H9 (cell line): Measurements from ENCODE around the gene MUC16. TPM values are rescaled to one million over a fixed set of nuclear protein-coding genes. Genes with fewer than 3 reads are reported as not detected.

Experiments used
- DNase-seq: peaks from one replicate; pipeline ENCODE4 v3.0.0-alpha.2; 2017
- H2AFZ ChIP-seq: one replicate; pipeline ENCODE4 v1.6.1; 2013; ENCODE audit warnings: mild to moderate bottlenecking, low read length, control low read depth, moderate library complexity
- H2AK5ac ChIP-seq: 2 replicates; pipeline ENCODE4 v1.6.1; 2013; ENCODE audit warnings: low read length, control low read depth, mixed read lengths; ENCODE audit not compliant: insufficient read length
- H2BK120ac ChIP-seq: one replicate; pipeline ENCODE4 v1.6.1; 2013; ENCODE audit warnings: low read depth, mild to moderate bottlenecking, low read length, control low read depth, inconsistent platforms; ENCODE audit not compliant: poor library complexity, severe bottlenecking
- H2BK12ac ChIP-seq: 2 replicates; pipeline ENCODE4 v1.6.1; 2013; ENCODE audit warnings: low read length, control low read depth, mixed read lengths, low read depth; ENCODE audit not compliant: insufficient read length
- H2BK15ac ChIP-seq: 2 replicates; pipeline ENCODE4 v1.6.1; 2013; ENCODE audit warnings: low read depth, low read length, control low read depth
- H2BK20ac ChIP-seq: one replicate; pipeline ENCODE4 v1.6.1; 2013; ENCODE audit warnings: low read depth, mild to moderate bottlenecking, low read length, control low read depth, inconsistent platforms; ENCODE audit not compliant: poor library complexity, severe bottlenecking
- H2BK5ac ChIP-seq: 2 replicates; pipeline ENCODE4 v1.6.1; 2013; ENCODE audit warnings: low read length, control low read depth, mixed read lengths; ENCODE audit not compliant: insufficient read length
- H3K14ac ChIP-seq: 2 replicates; pipeline ENCODE4 v1.6.1; 2013; ENCODE audit warnings: low read length, control low read depth; ENCODE audit not compliant: insufficient read depth
- H3K18ac ChIP-seq: 2 replicates; pipeline ENCODE4 v1.6.1; 2013; ENCODE audit warnings: low read depth, mild to moderate bottlenecking, mixed read lengths, low read length, control low read depth; ENCODE audit not compliant: insufficient read length
- H3K23ac ChIP-seq: 2 replicates; pipeline ENCODE4 v1.6.1; 2013; ENCODE audit warnings: low read length, control low read depth, mixed read lengths, low read depth; ENCODE audit not compliant: insufficient read length
- H3K23me2 ChIP-seq: 2 replicates; pipeline ENCODE4 v1.6.1; 2013; ENCODE audit warnings: low read depth, mild to moderate bottlenecking, mixed read lengths, low read length, control low read depth; ENCODE audit not compliant: insufficient read length, poor library complexity, severe bottlenecking
- H3K27ac ChIP-seq: 2 replicates; pipeline ENCODE4 v1.5.1; 2013; ENCODE audit warnings: low read length, control low read depth, mixed read lengths, low read depth; ENCODE audit not compliant: insufficient read length
- H3K27me3 ChIP-seq: 2 replicates; pipeline ENCODE4 v1.6.1; 2013; ENCODE audit warnings: low read length, control low read depth, inconsistent platforms; ENCODE audit not compliant: insufficient read depth
- H3K4ac ChIP-seq: 2 replicates; pipeline ENCODE4 v1.6.1; 2013; ENCODE audit warnings: low read depth, mild to moderate bottlenecking, control low read depth, inconsistent platforms, low read length, moderate library complexity
- H3K4me1 ChIP-seq: 2 replicates; pipeline ENCODE4 v1.6.1; 2013; ENCODE audit warnings: low read length, control low read depth, inconsistent platforms; ENCODE audit not compliant: insufficient read depth
- H3K4me2 ChIP-seq: 2 replicates; pipeline ENCODE4 v1.6.1; 2013; ENCODE audit warnings: low read length, control low read depth, mixed read lengths; ENCODE audit not compliant: insufficient read length, insufficient read depth
- H3K56ac ChIP-seq: 2 replicates; pipeline ENCODE4 v1.6.1; 2013; ENCODE audit warnings: low read depth, mild to moderate bottlenecking, mixed read lengths, low read length, control low read depth; ENCODE audit not compliant: insufficient read length
- H3K79me1 ChIP-seq: 2 replicates; pipeline ENCODE4 v1.6.1; 2013; ENCODE audit warnings: low read depth, mild to moderate bottlenecking, moderate library complexity, low read length, control low read depth, inconsistent platforms; ENCODE audit not compliant: insufficient read depth, poor library complexity, severe bottlenecking
- H3K79me2 ChIP-seq: 2 replicates; pipeline ENCODE4 v1.6.1; 2013; ENCODE audit warnings: low read length, control low read depth, inconsistent platforms; ENCODE audit not compliant: insufficient read depth
- H3K9ac ChIP-seq: 2 replicates; pipeline ENCODE4 v1.6.1; 2013; ENCODE audit warnings: low read length, control low read depth, mixed read lengths; ENCODE audit not compliant: insufficient read length; ENCODE audit errors: extremely low read depth
- H3K9me3 ChIP-seq: one replicate; pipeline ENCODE4 v1.6.1; 2013; ENCODE audit warnings: low read depth, low read length, inconsistent platforms; ENCODE audit not compliant: control insufficient read depth
- H3T11ph ChIP-seq: one replicate; pipeline ENCODE4 v1.6.1; 2013; ENCODE audit warnings: mild to moderate bottlenecking, low read length, control low read depth, inconsistent platforms
- H4K20me1 ChIP-seq: one replicate; pipeline ENCODE4 v1.6.1; 2013; ENCODE audit not compliant: control insufficient read depth, insufficient read length, insufficient read depth
- H4K5ac ChIP-seq: 2 replicates; pipeline ENCODE4 v1.6.1; 2013; ENCODE audit warnings: low read depth, mild to moderate bottlenecking, mixed read lengths, low read length, control low read depth; ENCODE audit not compliant: insufficient read length
- H4K8ac ChIP-seq: replicated peaks from 2 replicates; pipeline ENCODE4 v1.6.1; 2013; ENCODE audit warnings: low read length, control low read depth, mixed read lengths, low read depth; ENCODE audit not compliant: insufficient read length
- H4K91ac ChIP-seq: 2 replicates; pipeline ENCODE4 v1.6.1; 2013; ENCODE audit warnings: low read depth, mild to moderate bottlenecking, moderate library complexity, mixed read lengths, low read length, control low read depth; ENCODE audit not compliant: insufficient read length
- H3K27ac Mint-ChIP-seq, 3 experiments: 2 replicates in 2 of 3; 3 replicates in 1 of 3; pipeline ENCODE4 v1.8.0; 2020 to 2021; ENCODE audit warnings: mixed read lengths in 3 of 3, mild to moderate bottlenecking in 1 of 3, moderate library complexity in 1 of 3
- H3K27me3 Mint-ChIP-seq: 2 replicates; pipeline ENCODE4 v1.8.0; 2021; ENCODE audit warnings: low read depth, mild to moderate bottlenecking, moderate library complexity, mixed read lengths
- H3K36me3 Mint-ChIP-seq, 3 experiments: 2 replicates in 2 of 3; 3 replicates in 1 of 3; pipeline ENCODE4 v1.8.0; 2020 to 2021; ENCODE audit warnings: low read depth in 3 of 3, mixed read lengths in 3 of 3; ENCODE audit not compliant: insufficient read depth in 1 of 3
- H3K4me1 Mint-ChIP-seq, 2 experiments: 2 replicates each; pipeline ENCODE4 v1.8.0; 2020; ENCODE audit warnings: mixed read lengths in 2 of 2
- H3K4me3 Mint-ChIP-seq, 2 experiments: 2 replicates in 1 of 2; 3 replicates in 1 of 2; pipeline ENCODE4 v1.8.0; 2020 to 2021; ENCODE audit warnings: mild to moderate bottlenecking in 2 of 2, mixed read lengths in 2 of 2, moderate library complexity in 1 of 2
- H3K9me3 Mint-ChIP-seq, 2 experiments: 2 replicates in 1 of 2; 3 replicates in 1 of 2; pipeline ENCODE4 v1.8.0; 2020; ENCODE audit warnings: mild to moderate bottlenecking in 2 of 2, mixed read lengths in 2 of 2, moderate library complexity in 1 of 2
- CTCF ChIP-seq: fragments of 200-600 bp; sonication (generic); conservative IDR thresholded peaks from 3 replicates; pipeline ENCODE4 v1.8.0; 2021; ENCODE audit warnings: antibody characterized with exemption, mild to moderate bottlenecking
- WGBS: extraction: QIAGEN DNeasy Blood & Tissue Kit; methylation state at CpG from one replicate; pipeline ENCODE4 v1.1.7; 2013; ENCODE audit warnings: missing lambda C conversion rate, low lambda C conversion rate, mixed read lengths; ENCODE audit not compliant: insufficient read length; ENCODE audit errors: extremely low coverage; 5-methylcytosine and 5-hydroxymethylcytosine counted together
- long read RNA-seq: library from polyadenylated mRNA; unstranded; transcript quantifications from one replicate; pipeline ENCODE4 v2.0.0, GENCODE V29; 2020
- total RNA-seq: library from RNA; stranded (reverse); gene quantifications from 2 replicates; pipeline ENCODE4 v1.2.1, GENCODE V29; 2021

MUC16 gene
- 0.22 and 0.29 TPM in 2 replicates for total RNA-seq
- long read RNA-seq = 0 reads

DNA sequence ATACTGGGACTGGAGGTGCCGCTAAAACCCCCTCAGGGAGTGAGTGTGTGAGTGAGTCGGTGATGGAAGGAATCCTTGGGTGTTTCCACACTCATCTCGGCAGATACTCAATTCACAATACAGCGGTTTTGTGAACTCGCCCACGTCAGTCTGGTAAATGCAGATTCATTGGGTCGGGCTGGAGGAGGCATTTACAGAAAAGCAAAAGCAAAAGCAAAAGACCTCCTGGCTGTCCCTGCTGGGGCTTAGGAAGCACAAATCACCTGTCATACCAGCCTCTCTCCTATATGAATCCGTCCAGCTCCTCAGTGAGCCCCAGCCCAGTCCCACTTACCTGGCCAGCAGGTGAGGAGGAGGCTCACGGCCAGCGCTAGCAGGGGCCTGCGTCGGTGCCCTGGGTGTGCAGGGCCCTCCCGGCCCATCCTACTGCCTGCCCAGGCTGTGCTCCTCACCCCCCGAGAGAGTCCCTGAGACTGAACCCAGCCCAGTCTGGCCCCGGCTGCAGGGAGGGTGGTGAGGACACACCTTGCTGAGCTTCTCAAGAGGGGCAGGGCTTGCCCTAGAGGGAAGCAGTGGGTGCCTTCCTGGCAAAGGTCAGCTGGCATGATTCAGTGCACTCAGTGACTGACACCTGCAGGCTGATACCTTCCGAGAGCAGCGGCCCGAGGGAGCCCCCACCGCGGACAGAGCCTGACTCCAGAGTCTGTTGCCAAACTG is at the start of gene MUC16:
TSS of gene MUC16 (minus strand) at position 475 of the 717 bp plus-strand sequence.
- H3K36me3 Mint-ChIP-seq = no peaks in the 10 kb centered on the region
- no peak within 1 kb of the TSS for H3T11ph ChIP-seq
- peak; percentile 36 for DNase-seq

More for the DNA sequence above, at the start of gene MUC16:
- Histone ChIP-seq H4K91ac (no peak within 1 kb of the TSS), H2BK20ac (no peak within 1 kb of the TSS), H2BK5ac (no peak within 1 kb of the TSS), H4K20me1 (no peaks in the 10 kb centered on the region), H3K4me2 (no peak within 1 kb of the TSS), H3K79me1 (no peaks in the 10 kb centered on the region), H3K14ac (no peak within 1 kb of the TSS; the same call in 1 of the 2 replicates), H3K56ac (no peak within 1 kb of the TSS), H2AK5ac (no peak within 1 kb of the TSS), H2BK15ac (no peak within 1 kb of the TSS), H3K4ac (no peak within 1 kb of the TSS), H3K27ac (no peak within 1 kb of the TSS), H3K79me2 (no peaks in the 10 kb centered on the region), H4K5ac (no peak within 1 kb of the TSS), H3K27me3 (no peaks in the 10 kb centered on the region), H2AFZ (no peak within 1 kb of the TSS), H3K9ac (no peak within 1 kb of the TSS), H2BK120ac (no peak within 1 kb of the TSS), H3K23me2 (no peaks in the 10 kb centered on the region), H3K9me3 (no peaks in the 10 kb centered on the region), H3K4me1 (no peaks in the 10 kb centered on the region), H3K18ac (no peak within 1 kb of the TSS), H4K8ac (no peak within 1 kb of the TSS), H3K23ac (no peak within 1 kb of the TSS), H2BK12ac (no peak within 1 kb of the TSS)
- H3K4me3 Mint-ChIP-seq = no peak within 1 kb of the TSS
- H3K27me3 Mint-ChIP-seq = no peaks in the 10 kb centered on the region
- WGBS = no CpG with 5 or more reads among the region's 20 CpGs
- H3K4me1 Mint-ChIP-seq = peaks cover 7 to 17% of the 10 kb centered on the region in 2 experiments; a peak in 3 of 4 replicates
- no peak for TF ChIP-seq CTCF
- peak within 1 kb of the TSS in 1 of 3 experiments; percentile 0; a peak in 1 of 7 replicates for H3K27ac Mint-ChIP-seq
- peaks cover 0 to 4% of the 10 kb centered on the region in 2 experiments; a peak in 1 of 5 replicates for H3K9me3 Mint-ChIP-seq
